IgD-negative memory B cell (primary cell): Measurements from ENCODE around the gene COPB2. TPM values are rescaled to one million over a fixed set of nuclear protein-coding genes. Genes with fewer than 3 reads are reported as not detected.

ENCODE experiments used
- H3K27ac Mint-ChIP-seq, 3 donors: one replicate each; pipeline ENCODE4 v1.8.0; 2020 to 2022; ENCODE audit warnings: mild to moderate bottlenecking in 3 of 3, mixed read lengths in 3 of 3, moderate library complexity in 1 of 3
- H3K27me3 Mint-ChIP-seq: one replicate; pipeline ENCODE4 v1.8.0; 2021; ENCODE audit warnings: mixed read lengths
- H3K36me3 Mint-ChIP-seq: one replicate; pipeline ENCODE4 v1.8.0; 2020; ENCODE audit warnings: mild to moderate bottlenecking, mixed read lengths
- H3K4me1 Mint-ChIP-seq, 3 donors: one replicate each; pipeline ENCODE4 v1.8.0; 2020 to 2022; ENCODE audit warnings: mixed read lengths in 3 of 3, mild to moderate bottlenecking in 1 of 3
- H3K4me3 Mint-ChIP-seq, 4 donors: one replicate each; pipeline ENCODE4 v1.8.0; 2020 to 2022; ENCODE audit warnings: mild to moderate bottlenecking in 4 of 4, mixed read lengths in 4 of 4, moderate library complexity in 3 of 4
- H3K9me3 Mint-ChIP-seq, 3 donors: one replicate each; pipeline ENCODE4 v1.8.0; 2020 to 2021; ENCODE audit warnings: mixed read lengths in 3 of 3, mild to moderate bottlenecking in 1 of 3
- polyA plus RNA-seq: library from polyadenylated mRNA; unstranded; fragments of 300-500 nt; fragmentation: Illumina TruSeq; gene quantifications from one replicate; pipeline ENCODE4 v1.2.3, GENCODE V29; 2021

The COPB2 gene
- polyA plus RNA-seq, 1 donor from 2014 or later: 49.2 TPM

GRCh38 chr3:139326707-139327106, 62.7 kb downstream of the COPB2 start:
- no peak overlapping the region for H3K27ac Mint-ChIP-seq
- peak overlapping the region in 1 of 4 donors; percentile 34 for H3K4me3 Mint-ChIP-seq
- no peaks in the 10 kb centered on the region for H3K9me3 Mint-ChIP-seq
- H3K4me1 Mint-ChIP-seq: peaks cover 0 to 12% (median 0%) of the 10 kb centered on the region in 3 donors
- H3K27me3 Mint-ChIP-seq: peaks cover 10% of the 10 kb centered on the region
- H3K36me3 Mint-ChIP-seq: no peaks in the 10 kb centered on the region

GRCh38 chr3:139326131-139326530, 63.3 kb downstream of the COPB2 start:
- H3K36me3 Mint-ChIP-seq: no peaks in the 10 kb centered on the region
- H3K27ac Mint-ChIP-seq: peak overlapping the region in 1 of 3 donors; percentile 40
- peaks cover 0 to 12% (median 0%) of the 10 kb centered on the region in 3 donors for H3K4me1 Mint-ChIP-seq
- H3K4me3 Mint-ChIP-seq: no peak overlapping the region
- no peaks in the 10 kb centered on the region for H3K9me3 Mint-ChIP-seq
- peaks cover 8% of the 10 kb centered on the region for H3K27me3 Mint-ChIP-seq

GRCh38 chr3:139325551-139325950, 63.9 kb downstream of the COPB2 start:
- H3K4me1 Mint-ChIP-seq: peaks cover 0 to 12% (median 1%) of the 10 kb centered on the region in 3 donors
- no peaks in the 10 kb centered on the region for H3K36me3 Mint-ChIP-seq
- peaks cover 6% of the 10 kb centered on the region for H3K27me3 Mint-ChIP-seq
- no peak overlapping the region for H3K4me3 Mint-ChIP-seq
- H3K27ac Mint-ChIP-seq: no peak overlapping the region
- H3K9me3 Mint-ChIP-seq: no peaks in the 10 kb centered on the region

GRCh38 chr3:139324456-139324855, 65.0 kb downstream of the COPB2 start:
- H3K9me3 Mint-ChIP-seq: no peaks in the 10 kb centered on the region

GRCh38 chr3:139323146-139323545, 66.3 kb downstream of the COPB2 start:
- Mint-ChIP-seq H3K4me1 (peaks cover 0 to 3% (median 0%) of the 10 kb centered on the region in 3 donors), H3K27me3 (peaks cover 2% of the 10 kb centered on the region), H3K36me3 (no peaks in the 10 kb centered on the region), H3K4me3 (no peak overlapping the region), H3K27ac (no peak overlapping the region), H3K9me3 (no peaks in the 10 kb centered on the region)

More at GRCh38 chr3:139324456-139324855, 65.0 kb downstream of the COPB2 start:
- H3K27me3 Mint-ChIP-seq: no peaks in the 10 kb centered on the region
- H3K36me3 Mint-ChIP-seq: no peaks in the 10 kb centered on the region
- H3K4me1 Mint-ChIP-seq: peaks cover 0 to 6% (median 3%) of the 10 kb centered on the region in 3 donors
- no peak overlapping the region for H3K27ac Mint-ChIP-seq
- no peak overlapping the region for H3K4me3 Mint-ChIP-seq

GRCh38 chr3:139322346-139322745, 67.1 kb downstream of the COPB2 start:
- H3K36me3 Mint-ChIP-seq: no peaks in the 10 kb centered on the region
- no peak overlapping the region for H3K27ac Mint-ChIP-seq
- peaks cover 0 to 3% (median 0%) of the 10 kb centered on the region in 3 donors for H3K4me1 Mint-ChIP-seq
- peaks cover 3% of the 10 kb centered on the region for H3K27me3 Mint-ChIP-seq
- no peaks in the 10 kb centered on the region for H3K9me3 Mint-ChIP-seq
- H3K4me3 Mint-ChIP-seq: no peak overlapping the region

GRCh38 chr3:139320551-139321309, 68.7 kb downstream of the COPB2 start:
- H3K4me1 Mint-ChIP-seq: peaks cover 0 to 3% (median 0%) of the 10 kb centered on the region in 3 donors
- no peak overlapping the region for H3K4me3 Mint-ChIP-seq
- H3K27ac Mint-ChIP-seq: no peak overlapping the region
- no peaks in the 10 kb centered on the region for H3K9me3 Mint-ChIP-seq
- H3K27me3 Mint-ChIP-seq: peaks cover 7% of the 10 kb centered on the region
- no peaks in the 10 kb centered on the region for H3K36me3 Mint-ChIP-seq

- Mint-ChIP-seq H3K9me3 (no peaks in the 10 kb centered on the region), H3K27me3 (peaks cover 10% of the 10 kb centered on the region), H3K27ac (no peak overlapping the region), H3K4me3 (no peak overlapping the region), H3K4me1 (peaks cover 0 to 3% (median 0%) of the 10 kb centered on the region in 3 donors), H3K36me3 (no peaks in the 10 kb centered on the region)
These were observed 69.7 kb downstream of the COPB2 start for GRCh38 chr3:139319428-139320402.

- no peak overlapping the region for H3K4me3 Mint-ChIP-seq
- no peaks in the 10 kb centered on the region for H3K36me3 Mint-ChIP-seq
- H3K4me1 Mint-ChIP-seq: peaks cover 0 to 3% (median 0%) of the 10 kb centered on the region in 3 donors
- no peaks in the 10 kb centered on the region for H3K9me3 Mint-ChIP-seq
- peaks cover 12% of the 10 kb centered on the region for H3K27me3 Mint-ChIP-seq
- H3K27ac Mint-ChIP-seq: peak overlapping the region in 1 of 3 donors; percentile 65
These were observed 70.6 kb downstream of the COPB2 start for GRCh38 chr3:139318826-139319225.

GRCh38 chr3:139318431-139318816, 71.0 kb downstream of the COPB2 start:
- no peak overlapping the region for H3K4me3 Mint-ChIP-seq
- H3K36me3 Mint-ChIP-seq: no peaks in the 10 kb centered on the region
- peaks cover 0 to 3% (median 0%) of the 10 kb centered on the region in 3 donors for H3K4me1 Mint-ChIP-seq
- peak overlapping the region in 1 of 3 donors; percentile 65 for H3K27ac Mint-ChIP-seq
- H3K27me3 Mint-ChIP-seq: peaks cover 15% of the 10 kb centered on the region
- H3K9me3 Mint-ChIP-seq: no peaks in the 10 kb centered on the region

- Mint-ChIP-seq H3K4me1 (peaks cover 0 to 3% (median 0%) of the 10 kb centered on the region in 3 donors), H3K27me3 (peaks cover 15% of the 10 kb centered on the region), H3K27ac (peak overlapping the region in 1 of 3 donors; percentile 39), H3K4me3 (no peak overlapping the region), H3K36me3 (no peaks in the 10 kb centered on the region), H3K9me3 (no peaks in the 10 kb centered on the region)
These were observed 71.6 kb downstream of the COPB2 start for GRCh38 chr3:139317660-139318430.

GRCh38 chr3:139317215-139317614, 72.2 kb downstream of the COPB2 start:
- no peaks in the 10 kb centered on the region for H3K36me3 Mint-ChIP-seq
- H3K4me1 Mint-ChIP-seq: peaks cover 0 to 3% (median 0%) of the 10 kb centered on the region in 3 donors

GRCh38 chr3:139313921-139314320, 75.5 kb downstream of the COPB2 start:
- peaks cover 0 to 1% (median 0%) of the 10 kb centered on the region in 3 donors for H3K4me1 Mint-ChIP-seq
- H3K36me3 Mint-ChIP-seq: no peaks in the 10 kb centered on the region
- peaks cover 15% of the 10 kb centered on the region for H3K27me3 Mint-ChIP-seq
- no peak overlapping the region for H3K27ac Mint-ChIP-seq
- H3K9me3 Mint-ChIP-seq: no peaks in the 10 kb centered on the region
- H3K4me3 Mint-ChIP-seq: no peak overlapping the region

More at GRCh38 chr3:139317215-139317614, 72.2 kb downstream of the COPB2 start:
- H3K27ac Mint-ChIP-seq: no peak overlapping the region
- H3K27me3 Mint-ChIP-seq: peaks cover 15% of the 10 kb centered on the region
- no peak overlapping the region for H3K4me3 Mint-ChIP-seq
- H3K9me3 Mint-ChIP-seq: no peaks in the 10 kb centered on the region

GRCh38 chr3:139312959-139313358, 76.5 kb downstream of the COPB2 start:
- peaks cover 11% of the 10 kb centered on the region for H3K27me3 Mint-ChIP-seq
- H3K36me3 Mint-ChIP-seq: no peaks in the 10 kb centered on the region
- H3K9me3 Mint-ChIP-seq: no peaks in the 10 kb centered on the region
- H3K4me3 Mint-ChIP-seq: no peak overlapping the region
- peaks cover 0 to 1% (median 0%) of the 10 kb centered on the region in 3 donors for H3K4me1 Mint-ChIP-seq
- H3K27ac Mint-ChIP-seq: no peak overlapping the region
